ENCODE measurements around the gene CHD3.
"Not testable (repeated sequence)": the region's sequence is repeated elsewhere in the genome, so short reads cannot be mapped to it uniquely, and the experiment has no call there.

Gene CHD3

DNA sequence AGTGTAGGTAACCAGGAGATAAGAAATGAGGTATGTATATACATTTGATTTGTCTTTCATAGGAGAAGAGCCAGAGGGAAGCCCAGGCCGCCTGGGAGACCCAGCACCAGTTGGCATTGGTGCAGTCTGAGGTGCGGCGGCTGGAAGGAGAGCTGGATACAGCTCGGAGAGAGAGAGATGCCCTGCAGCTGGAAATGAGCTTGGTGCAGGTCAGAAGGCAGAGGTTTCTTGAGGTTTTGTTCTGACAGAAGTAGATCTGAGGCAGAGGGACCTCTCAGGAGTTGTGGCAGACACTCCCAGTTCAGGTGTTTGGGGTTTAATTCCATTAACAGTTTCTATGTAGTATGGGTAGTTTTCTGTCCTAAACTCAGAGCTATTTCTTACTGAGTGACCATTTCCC lies 51.4 kb downstream of the CHD3 start:
- DNase-seq, result no peak

DNA sequence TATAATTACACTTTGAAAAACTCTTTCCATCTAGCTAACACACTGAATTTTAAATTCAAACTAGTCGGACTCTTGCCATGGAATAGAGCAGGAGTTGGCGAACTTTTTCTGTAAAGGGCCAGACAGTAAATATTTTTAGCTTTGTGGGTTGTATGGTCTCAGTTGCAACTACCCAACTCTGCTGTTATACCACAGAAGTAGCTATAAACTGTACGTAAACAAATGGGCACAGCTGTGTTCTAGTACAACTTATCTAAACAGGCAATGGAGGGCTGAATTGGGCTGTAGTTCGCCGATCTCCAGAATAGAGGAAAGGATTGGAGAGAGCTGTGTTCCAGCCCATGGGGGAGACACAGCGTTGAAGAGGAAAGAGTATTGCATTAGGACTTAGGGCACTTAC lies 52.2 kb downstream of the CHD3 start:
- no peak for DNase-seq

DNA sequence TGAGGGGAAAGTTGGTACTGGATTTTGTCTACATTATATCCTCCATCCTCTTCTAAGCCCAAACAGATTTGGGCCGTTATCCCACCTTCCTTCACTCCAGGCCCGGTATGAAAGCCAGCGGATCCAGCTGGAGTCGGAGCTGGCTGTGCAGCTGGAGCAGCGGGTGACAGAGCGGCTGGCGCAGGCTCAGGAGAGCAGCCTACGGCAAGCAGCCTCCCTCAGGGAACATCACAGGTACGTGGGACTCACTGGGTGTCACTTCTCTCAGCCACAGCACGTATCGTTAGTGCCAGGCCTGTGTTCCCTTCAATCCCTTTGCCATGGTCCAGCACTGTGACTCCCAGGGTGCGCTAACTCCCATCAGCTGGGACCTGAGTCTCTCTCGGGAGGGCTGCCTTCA lies 54.7 kb downstream of the CHD3 start:
- DNase-seq, result no peak

DNA sequence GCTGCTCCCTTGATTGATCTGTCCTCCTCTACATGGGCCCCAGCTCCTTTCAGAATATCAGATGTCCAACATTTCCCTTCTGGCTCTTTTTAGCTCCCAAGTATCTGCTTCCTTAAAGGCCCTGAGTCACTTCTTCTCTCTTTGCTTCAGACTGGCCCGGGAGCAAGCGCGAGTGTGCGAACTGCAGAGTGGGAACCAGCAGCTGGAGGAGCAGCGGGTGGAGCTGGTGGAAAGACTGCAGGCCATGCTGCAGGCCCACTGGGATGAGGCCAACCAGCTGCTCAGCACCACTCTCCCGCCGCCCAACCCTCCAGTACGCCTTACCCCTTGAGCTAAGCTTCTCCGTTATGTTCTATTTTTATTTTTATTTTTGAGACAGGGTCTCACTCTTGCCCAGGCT lies 55.7 kb downstream of the CHD3 start:
- DNase-seq, result no peak

DNA sequence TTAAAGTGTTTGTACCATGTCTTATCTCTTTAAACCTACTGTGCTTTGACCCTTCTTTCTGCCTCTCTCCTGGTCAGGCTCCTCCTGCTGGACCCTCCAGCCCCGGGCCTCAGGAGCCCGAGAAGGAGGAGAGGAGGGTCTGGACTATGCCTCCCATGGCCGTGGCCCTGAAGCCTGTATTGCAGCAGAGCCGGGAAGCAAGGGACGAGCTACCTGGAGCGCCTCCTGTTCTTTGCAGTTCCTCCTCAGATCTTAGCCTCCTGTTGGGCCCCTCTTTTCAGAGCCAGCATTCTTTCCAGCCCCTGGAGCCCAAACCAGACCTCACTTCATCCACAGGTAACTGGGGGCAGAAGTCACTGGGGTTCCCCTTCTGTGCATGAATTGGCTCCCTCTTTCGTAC lies 57.1 kb downstream of the CHD3 start:
- no peak for DNase-seq

DNA sequence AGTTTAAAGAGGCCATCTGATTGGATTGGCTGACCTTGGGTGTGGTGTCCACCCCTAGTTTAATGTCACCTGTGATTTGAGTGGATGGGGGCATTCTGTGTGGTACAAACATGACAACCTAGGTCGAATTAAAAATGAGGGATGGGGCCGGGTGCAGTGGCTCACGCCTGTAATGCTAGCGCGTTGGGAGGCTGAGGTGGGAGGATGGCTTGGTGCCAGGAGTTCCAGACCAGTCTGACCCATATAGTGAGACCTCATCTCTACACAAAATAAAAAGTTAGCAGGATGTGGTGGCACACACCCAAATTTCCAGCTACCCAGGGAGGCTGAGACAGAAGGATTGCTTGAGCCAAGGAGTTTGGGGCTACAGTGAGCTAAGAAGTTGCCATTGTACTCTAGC lies 57.9 kb downstream of the CHD3 start:
- no peak for DNase-seq

DNA sequence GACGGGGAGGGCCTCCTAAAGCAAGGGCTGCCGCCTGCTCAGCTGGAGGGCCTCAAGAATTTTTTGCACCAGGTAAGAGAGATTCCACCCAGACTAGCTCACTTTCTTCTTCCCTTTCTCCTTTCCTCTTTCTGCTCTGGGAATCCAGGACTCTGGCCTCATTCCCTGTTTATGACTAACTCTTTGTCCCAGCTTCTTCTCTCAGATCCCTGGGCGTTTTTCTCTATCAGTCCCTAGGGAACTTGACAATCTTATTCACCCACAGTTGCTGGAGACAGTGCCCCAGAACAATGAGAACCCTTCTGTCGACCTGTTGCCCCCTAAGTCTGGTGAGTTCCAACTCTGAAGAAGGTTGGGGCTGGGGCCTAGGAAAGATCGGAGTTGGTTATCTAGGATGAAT lies 59.1 kb downstream of the CHD3 start:
- DNase-seq, result no peak

DNA sequence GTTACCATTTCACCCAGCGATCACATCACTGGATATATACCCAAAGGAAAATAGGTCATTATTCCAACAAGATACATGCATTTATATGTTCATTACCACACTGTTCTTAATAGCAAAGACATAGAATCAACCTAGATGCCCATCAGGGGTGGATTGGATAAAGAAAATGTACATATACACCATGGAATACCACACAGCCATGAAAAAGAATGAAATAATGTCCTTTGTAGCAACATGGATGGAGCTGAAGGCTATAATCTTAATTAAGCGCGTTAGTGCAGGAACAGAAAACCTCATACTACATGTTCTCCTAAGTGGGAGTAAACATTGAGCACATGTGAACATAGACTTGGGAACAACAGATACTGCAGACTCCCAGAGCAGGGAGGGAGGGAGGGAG lies 62.0 kb downstream of the CHD3 start:
- no peak for DNase-seq

DNA sequence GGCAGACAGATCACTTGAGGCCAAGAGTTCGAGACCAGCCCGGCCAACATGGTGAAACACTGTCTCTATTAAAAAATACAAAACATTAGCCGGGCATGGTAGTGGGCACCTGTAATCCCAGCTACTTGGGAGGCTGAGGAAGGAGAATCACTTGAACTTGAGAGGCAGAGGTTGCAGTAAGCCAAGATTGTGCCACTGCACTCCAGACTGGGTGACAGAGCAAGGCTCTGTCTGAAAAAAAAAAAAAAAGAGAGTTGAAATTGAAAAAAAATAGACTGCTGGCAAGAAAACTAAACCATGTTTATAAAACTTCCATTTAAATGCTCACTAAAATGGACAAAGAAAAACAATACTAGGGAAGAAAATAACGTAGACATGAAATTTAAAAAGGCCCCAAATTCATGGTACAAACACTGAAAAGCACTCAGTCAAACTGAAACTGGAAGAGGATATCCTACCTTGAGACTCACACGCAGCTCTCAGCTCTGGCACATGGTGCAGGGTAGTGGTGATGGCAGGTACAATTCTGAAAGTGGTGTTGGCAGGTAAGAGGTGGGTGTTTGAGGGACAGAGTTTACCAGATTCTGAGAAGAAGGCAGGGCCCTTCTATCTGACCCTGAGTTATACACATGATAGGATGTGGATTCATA lies 62.7 kb downstream of the CHD3 start:
- DNase-seq, result peak; percentile 19

DNA sequence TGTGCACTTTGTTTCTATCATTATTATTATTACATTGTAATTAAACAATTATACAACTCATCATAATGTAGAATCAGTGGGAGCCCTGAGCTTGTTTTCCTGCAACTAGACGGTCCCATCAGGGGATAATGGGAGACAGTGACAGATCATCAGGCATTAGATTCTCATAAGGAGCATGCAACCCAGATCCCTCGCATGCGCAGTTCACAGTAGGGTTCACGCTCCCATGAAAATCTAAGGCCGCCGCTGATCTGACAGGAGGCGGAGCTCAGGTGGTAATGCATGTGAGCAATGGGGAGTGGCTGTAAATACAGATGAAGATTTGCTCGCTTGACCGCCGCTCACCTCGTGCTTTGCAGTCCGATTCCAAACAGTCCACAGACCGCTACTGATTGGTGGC lies 64.7 kb downstream of the CHD3 start:
- not testable (repeated sequence) for DNase-seq

DNA sequence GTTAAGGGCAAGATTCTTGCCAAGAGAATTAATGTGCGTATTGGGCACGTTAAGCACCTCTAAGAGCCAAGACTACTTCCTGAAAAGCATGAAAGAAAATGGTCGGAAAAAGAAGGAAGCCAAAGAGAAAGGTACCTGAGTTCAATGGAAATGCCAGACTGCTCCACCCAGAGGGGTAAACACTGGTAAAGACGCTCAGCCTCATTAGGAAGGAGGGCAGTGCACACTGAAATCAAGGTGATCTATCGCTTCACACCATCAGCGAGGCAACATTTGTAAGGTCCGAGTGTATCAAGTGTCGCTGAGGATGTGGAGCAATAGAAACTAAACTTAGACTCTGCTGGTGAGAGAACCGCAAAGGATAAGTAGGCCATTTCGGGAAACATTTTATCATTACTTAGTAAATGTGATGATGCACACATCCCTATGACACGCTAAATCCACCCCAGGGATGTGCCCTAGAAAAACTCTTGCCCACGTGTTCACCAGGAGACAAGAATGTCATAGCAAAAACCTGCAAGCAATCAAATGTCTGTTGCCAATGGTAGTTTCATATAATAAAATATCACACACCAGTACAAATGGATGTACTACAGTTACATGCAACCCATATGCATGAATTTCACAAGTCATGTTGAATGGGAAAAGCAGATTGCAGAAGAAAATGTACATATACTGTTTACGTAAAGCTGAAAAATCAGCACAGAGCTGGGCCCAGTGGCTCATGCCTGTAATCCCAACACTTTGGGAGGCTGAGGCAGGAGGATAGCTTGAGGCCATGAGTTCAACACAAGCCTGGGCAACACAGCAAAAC lies 67.0 kb downstream of the CHD3 start:
- no peak for DNase-seq

DNA sequence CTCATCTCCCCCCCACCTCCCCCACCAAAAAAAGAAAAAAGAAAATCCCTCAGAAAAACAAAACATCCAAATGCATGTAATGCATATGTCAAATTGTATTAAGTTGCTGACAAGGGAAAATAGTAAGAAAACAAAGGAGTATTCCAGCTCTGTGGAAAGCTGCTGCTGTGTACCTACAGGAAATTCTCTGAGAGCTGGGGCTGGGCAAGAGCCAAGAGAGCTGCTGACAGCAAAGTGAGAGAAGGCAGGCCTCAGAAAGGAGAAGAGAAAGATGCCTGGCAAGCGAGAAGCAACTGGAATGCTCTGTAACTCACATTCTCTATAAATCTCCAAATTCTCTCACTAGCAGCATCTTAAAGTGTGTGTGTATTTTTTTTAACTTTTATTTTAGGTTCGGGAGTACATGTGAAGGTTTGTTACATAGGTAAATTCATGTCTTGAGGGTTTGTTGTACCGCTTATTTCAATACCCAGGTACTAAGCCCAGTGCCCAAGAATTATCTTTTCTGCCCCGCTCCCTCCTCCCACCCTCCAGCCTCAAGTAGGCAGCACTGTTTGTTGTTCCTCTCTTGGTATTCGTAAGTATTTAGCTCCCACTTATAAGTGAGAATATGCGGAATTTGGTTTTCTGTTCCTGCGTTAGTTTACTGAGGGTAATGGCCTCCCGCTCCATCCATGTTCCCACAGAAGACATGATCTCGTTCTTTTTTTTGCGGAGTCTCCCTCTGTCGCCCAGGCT lies 67.8 kb downstream of the CHD3 start:
- DNase-seq, result no peak

DNA sequence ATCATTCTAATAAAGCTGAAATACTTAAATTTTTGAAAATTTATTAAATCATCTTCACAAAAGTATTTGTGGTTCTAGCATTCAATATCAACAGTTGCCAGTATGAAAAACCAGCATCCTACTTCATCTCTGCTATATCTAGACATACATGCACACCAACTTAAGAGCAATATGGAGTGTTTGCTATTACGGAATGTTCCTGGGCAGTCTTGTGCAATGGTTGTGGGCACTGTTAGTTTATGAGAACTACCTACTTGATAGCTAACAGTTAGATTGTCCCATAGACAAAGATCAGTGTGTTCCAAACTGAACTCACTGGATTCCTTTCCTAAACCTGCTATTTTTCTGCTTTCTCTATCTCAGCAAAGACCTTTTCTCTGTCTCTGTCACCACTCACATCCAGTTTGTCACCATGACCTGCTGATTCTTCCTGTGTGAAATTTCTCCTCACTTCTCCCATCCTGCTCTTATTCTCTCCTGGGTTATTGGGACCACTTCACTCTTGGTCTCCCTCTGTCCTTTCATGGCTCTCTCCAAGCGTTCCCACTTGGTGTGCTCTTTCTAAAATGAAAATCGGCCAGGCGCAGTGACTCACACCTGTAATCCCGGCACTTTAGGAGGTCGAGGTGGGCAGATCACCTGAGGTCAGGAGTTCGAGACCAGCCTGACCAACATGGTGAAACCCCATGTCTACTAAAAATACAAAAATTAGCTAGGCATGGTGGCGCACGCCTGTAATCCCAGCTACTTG lies 71.1 kb downstream of the CHD3 start:
- no peak for DNase-seq

DNA sequence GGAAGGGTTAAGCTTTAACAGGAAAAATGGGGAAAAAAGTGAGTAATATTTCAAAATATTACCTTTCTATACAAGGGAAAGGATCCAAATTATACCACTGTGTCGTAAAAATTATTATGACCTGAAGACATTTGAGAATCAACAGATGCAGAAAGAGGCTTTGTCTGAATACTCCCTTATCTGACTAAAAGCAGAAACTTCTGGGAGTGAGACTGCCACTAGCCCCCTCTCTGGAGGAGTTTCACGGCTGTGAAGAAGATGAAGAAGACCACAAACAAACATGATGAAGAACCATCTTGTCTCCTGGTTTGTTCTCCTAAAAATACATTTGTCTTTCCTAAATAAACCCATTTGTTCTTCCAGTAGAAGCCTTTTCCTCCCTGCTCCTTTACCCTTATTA lies 72.8 kb downstream of the CHD3 start:
- no peak for DNase-seq

All from CD4-positive, alpha-beta T cell treated with Interleukin-4 for 4 hours (primary cell).